DMS153 treated with DMSO at 0.1 percent for 48 hours (cell line): ENCODE data around the gene CERKL.
"Not testable (repeated sequence)": the region's sequence is repeated elsewhere in the genome, so short reads cannot be mapped to it uniquely, and the experiment has no call there.

ENCODE experiments used
- DNase-seq: peaks from one replicate; lab custom pipeline; 2025; ENCODE audit not compliant: unreplicated experiment; lab: John Stamatoyannopoulos, UW

The CERKL gene, protein sequence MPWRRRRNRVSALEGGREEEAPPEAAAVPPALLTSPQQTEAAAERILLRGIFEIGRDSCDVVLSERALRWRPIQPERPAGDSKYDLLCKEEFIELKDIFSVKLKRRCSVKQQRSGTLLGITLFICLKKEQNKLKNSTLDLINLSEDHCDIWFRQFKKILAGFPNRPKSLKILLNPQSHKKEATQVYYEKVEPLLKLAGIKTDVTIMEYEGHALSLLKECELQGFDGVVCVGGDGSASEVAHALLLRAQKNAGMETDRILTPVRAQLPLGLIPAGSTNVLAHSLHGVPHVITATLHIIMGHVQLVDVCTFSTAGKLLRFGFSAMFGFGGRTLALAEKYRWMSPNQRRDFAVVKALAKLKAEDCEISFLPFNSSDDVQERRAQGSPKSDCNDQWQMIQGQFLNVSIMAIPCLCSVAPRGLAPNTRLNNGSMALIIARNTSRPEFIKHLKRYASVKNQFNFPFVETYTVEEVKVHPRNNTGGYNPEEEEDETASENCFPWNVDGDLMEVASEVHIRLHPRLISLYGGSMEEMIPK

DNA sequence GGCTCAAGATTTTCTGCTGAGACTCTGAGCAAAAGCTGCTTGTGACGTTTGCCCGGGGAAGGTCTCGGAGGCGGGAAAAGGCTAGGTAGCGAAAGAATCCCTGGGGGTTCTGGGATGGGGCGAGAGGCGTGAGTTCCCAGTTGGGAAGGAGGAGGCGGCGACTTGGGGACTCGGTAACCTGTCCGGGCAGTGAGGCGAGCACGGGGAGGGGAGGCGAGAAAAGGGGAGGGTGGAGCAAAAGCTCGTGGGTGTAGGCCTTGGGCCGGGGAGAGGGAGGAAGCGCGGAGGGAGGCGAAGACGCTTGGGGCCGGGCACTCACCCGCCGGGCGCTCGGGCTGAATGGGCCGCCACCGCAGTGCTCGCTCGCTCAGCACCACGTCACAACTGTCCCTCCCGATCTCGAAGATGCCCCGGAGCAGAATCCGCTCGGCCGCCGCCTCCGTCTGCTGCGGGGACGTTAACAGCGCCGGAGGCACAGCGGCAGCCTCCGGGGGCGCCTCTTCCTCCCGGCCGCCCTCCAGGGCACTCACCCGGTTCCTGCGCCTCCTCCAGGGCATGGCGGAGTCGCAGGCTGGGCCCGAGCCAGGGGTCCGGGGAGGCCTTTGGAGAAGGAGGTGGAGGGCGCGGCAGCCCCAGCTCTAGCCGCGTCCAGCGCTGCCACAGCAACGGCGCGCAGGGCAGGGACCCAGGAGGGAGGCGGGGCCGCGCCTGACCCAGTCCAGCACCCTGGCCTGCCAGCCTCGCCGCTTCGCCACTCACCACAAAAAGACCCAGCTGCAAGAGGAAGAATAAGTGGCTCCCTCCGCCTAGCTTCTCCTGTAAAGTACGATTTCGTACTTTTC lies at the start of gene CERKL:
TSS of gene CERKL (minus strand) at position 656 of the 842 bp plus-strand sequence. CDS start at position 557, 99 bp downstream.
- DNase-seq: no peak

DNA sequence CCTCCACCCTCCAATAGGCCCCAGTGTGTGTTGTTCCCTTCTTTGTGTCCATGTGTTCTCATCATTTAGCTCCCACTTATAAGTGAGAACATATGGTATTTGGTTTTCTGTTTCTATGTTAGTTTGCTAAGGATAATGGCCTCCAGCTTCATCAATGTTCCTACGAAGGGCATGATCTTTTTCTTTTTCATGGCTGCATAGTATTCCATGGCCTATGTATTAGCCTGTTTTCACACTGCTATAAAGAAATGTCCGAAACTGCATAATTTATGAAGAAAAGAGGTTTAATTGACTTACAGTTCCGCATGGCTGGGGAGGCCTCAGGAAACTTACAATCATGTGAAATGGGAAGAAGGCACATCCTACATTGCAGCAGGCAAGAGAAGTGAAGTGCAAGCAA lies 45.6 kb upstream of the CERKL start:
- DNase-seq: not testable (repeated sequence)

GRCh38 chr2:181698223-181698622 lies 41.3 kb upstream of the CERKL start:
- no peak for DNase-seq

- no peak for DNase-seq
These were observed 40.7 kb upstream of the CERKL start for GRCh38 chr2:181697571-181697970.

DNA sequence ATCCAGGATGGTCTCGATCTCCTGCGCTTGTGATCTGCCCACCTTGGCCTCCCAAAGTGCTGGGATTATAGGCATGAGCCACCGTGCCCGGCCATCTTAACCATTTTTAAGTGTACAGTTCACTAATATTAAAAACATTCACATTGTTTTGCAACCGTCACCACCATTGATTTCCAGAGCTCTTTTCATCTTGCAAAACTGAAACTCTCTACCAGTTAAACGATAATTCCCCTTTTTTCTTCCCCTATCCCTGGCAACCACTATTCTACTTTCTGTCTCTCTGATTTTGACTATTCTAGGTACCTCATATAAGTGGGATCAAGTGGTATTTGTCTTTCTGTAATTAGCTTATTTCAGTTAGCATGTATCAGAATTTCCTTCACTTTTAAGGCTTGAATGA lies 40.2 kb upstream of the CERKL start:
- DNase-seq: no peak

GRCh38 chr2:181694271-181694670 lies 37.4 kb upstream of the CERKL start:
- DNase-seq: no peak

DNA sequence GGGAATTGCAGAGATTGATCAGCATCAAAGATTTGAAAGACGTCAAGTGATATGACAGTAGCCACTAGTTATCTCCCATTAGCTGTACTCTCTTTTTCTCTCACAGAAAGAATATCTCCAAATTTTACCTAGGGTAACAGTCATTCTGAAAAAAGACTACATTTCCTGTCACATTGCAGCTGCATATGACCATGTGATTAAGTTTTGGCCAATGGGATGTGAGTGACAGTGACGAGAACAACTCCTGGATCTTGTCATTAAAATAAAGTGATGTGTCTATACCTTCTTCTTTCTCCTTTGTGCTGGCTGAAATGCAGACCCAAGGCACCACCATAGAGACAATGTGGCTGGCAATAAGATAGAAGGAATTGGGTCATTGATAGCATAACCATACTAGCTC lies 34.0 kb upstream of the CERKL start:
- no peak for DNase-seq

DNA sequence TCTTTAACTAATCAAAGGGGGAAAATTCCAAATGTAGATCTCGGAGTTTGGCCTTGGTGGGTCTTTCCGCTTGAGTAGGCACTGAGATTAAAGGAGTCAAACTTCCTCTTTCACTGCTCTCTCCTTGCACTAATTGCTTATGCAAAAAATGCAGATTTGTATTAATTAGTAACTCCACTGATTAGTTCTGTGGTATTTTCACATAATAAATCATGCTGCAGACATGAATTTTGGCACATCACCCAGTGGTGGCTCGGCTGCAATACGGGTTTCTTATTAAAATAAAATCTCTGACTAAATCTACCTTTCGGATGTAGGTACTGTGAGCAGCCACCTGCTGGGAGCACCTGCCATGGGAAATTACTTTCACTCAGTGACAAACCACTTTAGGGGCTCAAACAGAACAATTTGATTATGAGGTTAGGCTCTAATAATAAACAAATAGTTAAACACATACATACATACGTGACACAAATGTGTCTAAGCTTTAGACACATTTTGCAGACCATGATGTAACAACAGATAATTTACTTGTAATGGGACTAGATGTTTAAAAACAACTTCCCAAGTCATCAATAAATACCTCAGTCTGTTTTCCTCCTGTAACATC lies 29.8 kb upstream of the CERKL start:
- DNase-seq: no peak

DNA sequence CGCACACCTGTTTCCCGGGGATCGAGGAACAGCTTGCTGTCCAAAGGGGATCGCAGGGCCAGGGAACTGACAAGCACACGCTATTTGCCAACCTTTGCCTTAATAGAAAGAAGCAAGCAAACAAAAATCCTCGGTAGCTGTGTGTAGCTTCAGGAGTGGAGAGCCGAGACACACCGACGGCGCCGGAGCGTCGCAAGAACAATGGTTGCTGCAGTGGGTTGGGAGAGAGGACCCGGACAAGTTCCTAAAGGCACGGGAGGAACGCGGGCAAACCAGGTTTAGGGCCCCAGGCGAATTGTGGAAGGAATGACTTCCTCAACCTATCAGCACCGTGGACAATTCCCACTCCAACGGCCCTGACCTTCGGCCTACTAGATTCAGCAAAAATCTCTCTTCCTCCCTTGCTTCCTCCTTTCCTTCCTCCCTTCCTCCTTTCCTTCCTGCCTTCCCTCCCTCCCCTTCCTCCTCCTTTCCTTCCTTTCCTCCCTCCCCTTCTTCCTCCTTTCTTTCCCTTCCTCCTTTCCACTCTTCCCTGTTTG lies 28.3 kb upstream of the CERKL start:
- peak; percentile 45 for DNase-seq

GRCh38 chr2:181684454-181685149 lies 27.7 kb upstream of the CERKL start:
- DNase-seq: no peak

GRCh38 chr2:181683518-181684453 lies 26.9 kb upstream of the CERKL start:
- no peak for DNase-seq

GRCh38 chr2:181682795-181683517 lies 26.1 kb upstream of the CERKL start:
- no peak for DNase-seq

DNA sequence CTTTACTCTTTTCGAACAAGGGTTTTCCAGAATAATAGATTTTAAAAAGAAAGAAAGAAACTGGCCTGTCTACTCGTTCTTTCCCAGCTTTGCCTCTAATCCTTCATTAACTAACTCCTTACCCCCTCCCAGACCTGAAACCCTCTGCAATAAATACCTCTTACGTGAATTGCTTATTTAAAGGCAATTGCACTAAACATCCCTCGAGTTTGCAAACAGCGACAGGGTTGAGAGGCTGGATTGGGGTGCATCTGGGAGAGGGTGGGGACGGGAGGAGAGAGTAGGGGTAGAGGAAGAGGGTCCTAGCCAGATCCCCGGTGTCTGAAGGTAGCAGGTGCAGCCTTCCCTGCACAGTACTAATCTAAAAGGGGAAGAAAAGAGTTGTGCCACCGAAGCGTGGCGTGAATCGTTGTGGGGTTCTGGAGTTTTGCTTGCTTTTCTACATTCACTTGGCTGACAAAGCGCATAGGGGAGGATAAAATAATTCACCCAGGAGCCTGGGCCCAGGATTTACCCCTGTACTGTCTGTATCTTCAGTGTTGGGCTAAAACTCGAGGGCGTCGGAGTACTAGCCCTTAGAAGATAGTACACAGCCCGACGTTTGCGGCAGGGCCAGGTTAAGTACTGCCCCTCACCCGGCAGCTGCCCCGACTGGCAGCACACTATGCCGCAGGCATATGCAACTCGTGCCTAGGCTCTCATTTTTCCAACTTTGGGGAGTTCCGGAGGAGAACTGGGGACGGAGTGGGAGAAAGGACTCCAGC lies 25.3 kb upstream of the CERKL start:
- DNase-seq: no peak

DNA sequence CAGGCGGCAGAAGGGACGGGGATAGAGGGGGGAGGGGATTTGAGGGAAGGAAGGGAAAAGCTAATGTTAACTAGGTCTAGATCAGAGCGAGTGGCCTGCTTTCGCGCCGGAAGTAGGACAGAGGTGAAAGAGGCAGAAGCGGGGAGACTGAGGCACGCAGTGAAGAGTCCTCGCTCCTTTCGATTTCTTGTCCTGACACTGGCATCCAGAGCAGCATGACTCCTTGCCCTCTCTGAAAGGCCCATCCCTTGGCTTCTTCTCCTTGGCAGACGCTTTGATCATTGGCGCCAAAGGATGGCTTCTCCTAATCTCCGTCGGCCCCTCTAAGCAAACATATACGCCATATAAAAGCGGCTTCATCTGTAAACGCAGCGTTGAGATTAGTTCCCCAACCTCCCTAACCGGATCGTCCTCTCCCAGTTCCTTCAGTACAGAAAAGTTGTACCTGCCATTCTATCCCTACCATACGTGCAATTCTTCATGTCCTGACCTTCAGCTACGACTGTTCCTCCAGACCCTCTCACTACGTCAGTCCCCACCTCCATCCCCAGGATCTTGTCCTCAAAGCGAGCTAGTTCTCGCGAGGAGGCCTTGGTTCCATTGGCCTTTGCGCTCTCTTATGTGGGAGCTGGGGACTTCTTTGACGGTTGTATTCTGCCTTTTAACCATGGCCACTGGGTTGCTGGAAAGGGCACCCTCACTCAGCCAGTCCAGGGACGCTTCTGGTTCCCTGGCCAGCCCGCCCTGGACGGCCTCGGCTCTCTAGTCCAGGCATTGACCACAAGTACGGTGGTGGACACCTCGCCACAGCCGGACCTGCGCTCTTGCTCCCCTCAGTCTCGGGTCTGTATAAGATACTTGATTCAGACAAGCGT lies 24.3 kb upstream of the CERKL start:
- no peak for DNase-seq

- peak; percentile 79 for DNase-seq
These were observed 23.4 kb upstream of the CERKL start, which contains the start of gene NEUROD1 for GRCh38 chr2:181680055-181680936. NEUROD1 (minus strand) TSS chr2:181680517; CDS start chr2:181678860, 1,657 bp downstream.

DNA sequence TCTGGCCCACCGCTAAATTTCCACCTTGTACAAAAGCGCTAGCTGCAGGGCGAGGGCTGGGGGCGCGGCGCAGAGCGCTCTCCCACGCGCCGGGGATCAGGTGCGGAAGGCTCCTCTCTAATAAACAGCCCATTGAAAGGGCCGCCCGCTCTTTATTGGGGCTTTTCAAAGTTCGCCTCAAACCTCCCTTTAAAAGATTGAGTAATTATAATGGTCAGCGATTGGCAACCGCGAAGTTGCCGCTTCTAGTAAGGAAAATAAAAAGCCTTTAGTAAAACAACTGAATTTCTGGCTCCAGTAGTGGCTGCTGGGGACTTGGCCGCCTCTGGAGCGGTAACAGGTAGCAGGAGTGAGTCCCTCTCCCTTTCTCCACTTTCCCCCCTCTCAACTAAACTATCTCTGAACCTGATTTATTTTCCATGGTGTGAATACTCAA lies 22.7 kb upstream of the CERKL start:
- peak; percentile 36 for DNase-seq
